ENCODE results near the gene RAB3GAP1.

RAB3GAP1 gene

DNA sequence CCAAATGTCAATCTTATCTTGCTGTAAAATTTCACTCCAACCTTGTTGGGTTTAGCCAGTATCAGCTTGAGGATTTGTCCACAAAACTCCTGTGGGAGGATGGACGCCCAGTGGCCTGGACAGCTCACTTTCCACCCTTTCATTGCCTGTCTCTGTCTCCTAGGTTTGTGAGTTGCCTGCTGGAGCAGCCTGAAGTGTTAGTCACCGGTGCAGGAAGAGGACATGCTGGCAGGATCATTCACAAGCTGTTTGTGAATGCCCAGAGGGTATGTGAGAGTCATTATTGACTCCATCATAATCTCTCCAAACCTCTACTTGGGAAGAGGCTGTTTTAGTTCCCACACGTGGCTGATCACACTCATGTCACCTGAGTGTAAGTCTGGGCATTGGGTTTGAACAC is 112.3 kb downstream of the RAB3GAP1 start:
- DNase-seq: no peak

DNA sequence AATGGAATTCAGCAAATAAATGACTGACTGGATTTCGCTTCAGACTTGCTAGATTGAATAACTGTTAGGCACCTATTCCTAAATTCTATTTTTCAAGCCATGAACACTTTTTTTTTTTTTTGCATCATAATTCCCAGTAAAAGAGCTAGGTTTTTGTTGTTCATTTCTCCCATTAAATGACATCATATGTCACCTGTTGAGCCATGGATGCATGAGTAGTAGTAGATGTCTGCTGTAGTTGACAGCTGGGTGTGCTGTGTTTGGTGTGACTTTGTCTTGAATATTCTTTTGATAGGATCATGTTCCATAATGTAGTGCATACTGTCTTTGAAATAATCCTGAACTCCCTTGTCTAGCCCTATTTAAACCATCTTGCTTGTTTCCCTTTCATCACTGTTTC is 115.2 kb downstream of the RAB3GAP1 start:
- no peak for DNase-seq

GRCh38 chr2:135168204-135168856 is 116.2 kb downstream of the RAB3GAP1 start:
- DNase-seq: no peak

GRCh38 chr2:135169900-135170753 is 118.0 kb downstream of the RAB3GAP1 start:
- DNase-seq: no peak

DNA sequence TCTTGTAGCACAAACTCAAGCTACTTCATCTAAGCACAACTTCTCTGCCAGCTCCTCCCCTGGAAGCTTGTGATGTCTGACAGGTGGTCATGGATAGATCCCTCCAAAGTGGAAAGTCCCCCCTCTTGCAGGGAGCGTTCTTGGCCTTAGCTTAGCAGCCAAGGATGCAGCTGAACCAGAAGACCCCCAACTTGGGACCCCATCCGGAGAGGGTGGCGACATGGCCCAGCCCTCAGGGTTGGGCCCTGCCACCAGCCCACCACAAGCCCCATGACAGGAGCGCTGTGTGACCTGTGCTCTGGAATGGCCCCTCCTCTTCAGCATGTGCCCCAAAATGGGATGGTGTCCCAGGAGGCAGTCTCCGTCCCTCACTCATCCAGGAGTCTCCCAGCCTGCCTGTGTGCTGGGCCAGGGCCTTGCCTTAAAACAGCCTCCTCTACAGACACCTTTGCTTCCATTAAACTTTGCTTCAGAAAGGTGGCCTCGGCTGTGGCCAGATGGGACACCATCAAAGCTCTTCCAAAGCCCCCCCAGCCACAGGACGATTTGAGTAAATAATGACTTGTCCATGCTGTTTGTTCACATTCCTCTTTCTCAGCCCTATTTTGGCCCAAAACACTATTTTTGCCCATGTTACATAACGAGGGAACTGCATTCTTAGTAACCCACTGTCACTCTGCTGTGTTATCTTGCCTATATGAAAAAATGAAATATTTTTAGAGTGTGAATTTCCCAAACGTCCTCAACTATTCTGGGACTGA is 122.1 kb downstream of the RAB3GAP1 start:
- no peak for DNase-seq

DNA sequence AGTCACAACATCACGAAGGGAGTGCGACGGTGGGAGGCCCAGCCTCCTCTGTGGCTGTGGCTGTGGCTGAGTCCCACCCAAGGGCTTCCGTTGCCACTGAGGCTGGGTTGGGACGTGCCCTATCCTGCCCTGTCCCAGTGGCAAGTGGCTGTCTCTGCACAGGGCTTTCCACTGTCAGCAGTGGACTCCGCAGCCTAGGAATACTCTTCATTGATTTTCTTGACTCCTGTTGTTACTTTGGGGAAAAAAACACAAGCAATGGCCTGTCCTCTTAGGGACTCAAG is 122.7 kb downstream of the RAB3GAP1 start:
- DNase-seq: no peak

GRCh38 chr2:135175177-135175576 is 123.1 kb downstream of the RAB3GAP1 start:
- no peak for DNase-seq

DNA sequence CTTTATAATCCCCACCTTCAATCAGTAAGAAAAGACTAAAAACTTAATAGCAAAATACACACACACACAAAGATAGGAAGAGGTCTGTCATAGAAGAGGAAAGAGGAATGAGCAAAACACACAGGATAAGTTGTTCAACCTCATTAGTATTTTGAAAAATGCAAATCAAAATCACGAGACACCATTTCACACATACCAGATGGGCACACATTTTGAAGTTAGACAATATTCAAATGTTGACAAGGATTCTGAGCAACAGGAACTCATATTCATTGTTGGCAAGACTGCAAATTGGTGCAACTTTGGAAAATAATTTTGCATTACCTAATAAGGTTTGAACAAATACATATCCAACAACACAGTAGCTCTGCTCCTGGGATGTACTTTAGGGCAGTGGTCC is 127.6 kb downstream of the RAB3GAP1 start:
- DNase-seq: no peak

- no peak for DNase-seq
Observed at GRCh38 chr2:135182190-135182589, 130.1 kb downstream of the RAB3GAP1 start.

DNA sequence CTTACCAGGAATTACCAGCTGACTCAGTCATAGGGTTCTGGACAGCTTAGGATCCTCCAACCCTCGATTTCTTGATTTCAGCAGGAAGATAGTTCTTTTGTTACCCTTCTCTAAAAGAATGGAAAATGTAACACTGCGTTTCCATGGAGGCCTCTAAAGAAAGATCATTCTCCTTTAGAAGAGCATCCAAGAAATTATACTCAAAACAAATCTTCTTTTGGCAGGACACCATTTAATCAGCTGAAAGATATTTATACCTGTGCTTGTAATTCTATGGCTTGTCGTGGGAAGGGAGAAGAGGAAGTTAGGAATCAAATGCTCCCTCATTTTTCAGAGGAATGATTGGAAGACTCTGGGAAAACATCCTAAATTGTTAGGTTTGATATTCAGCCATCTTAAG is 130.5 kb downstream of the RAB3GAP1 start:
- DNase-seq: no peak

- DNase-seq: no peak
Observed at GRCh38 chr2:135183822-135184221, 131.7 kb downstream of the RAB3GAP1 start.

DNA sequence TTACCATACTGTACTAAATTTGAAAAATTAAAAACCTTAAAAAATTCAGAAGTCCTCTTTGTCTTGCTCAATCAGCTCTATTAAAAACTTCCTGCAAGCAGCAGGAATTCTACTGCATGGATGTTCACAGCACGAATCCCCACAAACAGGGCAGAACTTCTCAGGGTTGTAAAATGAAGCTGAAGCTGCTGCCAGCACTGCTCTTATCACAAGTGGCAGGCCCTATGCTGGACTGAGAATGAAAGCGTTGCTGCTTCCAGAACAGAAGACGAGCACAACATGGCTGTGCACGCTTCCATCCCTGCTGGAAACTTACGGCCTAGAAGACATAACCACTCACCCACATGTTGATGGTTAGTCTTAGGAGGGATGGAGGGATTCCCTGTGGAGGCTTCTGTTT is 134.0 kb downstream of the RAB3GAP1 start:
- no peak for DNase-seq

- no peak for DNase-seq
Observed at GRCh38 chr2:135187270-135187669, 135.2 kb downstream of the RAB3GAP1 start.

- no peak for DNase-seq
Observed at GRCh38 chr2:135189148-135189547, 137.1 kb downstream of the RAB3GAP1 start.

GRCh38 chr2:135190799-135191198 is 138.7 kb downstream of the RAB3GAP1 start:
- DNase-seq: no peak

DNA sequence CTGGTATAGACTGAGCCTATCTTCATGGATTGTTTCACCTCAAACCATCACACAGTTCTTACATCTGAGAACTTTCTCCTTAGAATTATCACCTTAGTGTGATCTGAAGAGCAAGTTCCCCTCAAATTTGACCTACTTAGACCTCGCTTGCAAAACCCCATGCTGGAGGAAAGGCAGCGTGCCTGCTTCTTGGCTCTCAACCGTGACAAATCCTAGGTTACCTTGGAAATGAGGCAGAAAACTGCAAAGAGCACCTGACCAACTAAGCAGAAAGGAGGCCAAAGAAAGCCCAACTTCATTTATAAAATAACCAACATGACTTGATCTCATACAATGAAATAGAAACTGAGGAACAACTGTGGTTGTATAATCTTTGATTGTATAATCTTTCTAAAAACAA is 146.4 kb downstream of the RAB3GAP1 start:
- no peak for DNase-seq

- DNase-seq: no peak
Observed at GRCh38 chr2:135202751-135203150, 150.7 kb downstream of the RAB3GAP1 start.

DNA sequence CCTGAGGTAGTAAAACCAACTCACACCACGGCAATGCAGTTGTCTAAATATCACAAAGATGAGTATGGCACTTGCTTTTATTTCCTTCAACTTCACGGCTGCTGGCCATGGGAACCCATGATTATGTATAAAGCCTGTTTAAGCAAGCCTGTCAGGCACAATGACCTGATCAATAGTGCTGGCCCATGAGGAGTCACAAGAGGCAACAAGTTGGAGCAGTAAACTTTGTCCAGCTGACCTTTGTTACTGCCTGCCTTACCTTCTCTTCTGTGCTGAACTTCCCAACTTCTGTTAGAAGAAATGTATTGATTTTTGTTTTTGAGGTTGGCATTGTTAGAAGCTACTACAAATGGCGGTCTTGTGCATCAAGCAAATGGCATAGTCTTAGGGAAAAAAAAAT is 151.9 kb downstream of the RAB3GAP1 start:
- no peak for DNase-seq

- DNase-seq: no peak
Observed at GRCh38 chr2:135208016-135208415, 155.9 kb downstream of the RAB3GAP1 start.

GRCh38 chr2:135212757-135213156 is 160.7 kb downstream of the RAB3GAP1 start:
- no peak for DNase-seq

DNA sequence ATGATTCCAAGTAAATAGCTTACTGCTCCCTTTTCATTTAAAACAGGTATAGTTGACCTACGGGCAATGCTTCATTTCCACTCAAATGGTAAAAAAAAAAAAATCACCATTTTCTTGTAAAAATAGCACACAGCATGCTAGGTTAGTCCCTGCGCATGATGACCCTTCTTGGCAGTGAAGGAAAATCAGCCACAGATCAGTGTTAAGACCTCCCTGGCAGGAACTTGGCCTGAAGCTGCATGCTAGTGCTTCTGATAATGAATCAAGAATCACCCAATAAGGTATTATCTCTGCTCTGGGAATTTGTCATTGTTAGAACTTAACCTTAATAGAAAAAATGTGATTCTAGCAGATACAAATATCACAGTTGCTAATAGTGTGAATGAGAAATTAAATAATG is 166.3 kb downstream of the RAB3GAP1 start:
- no peak for DNase-seq

- DNase-seq: no peak
Observed at GRCh38 chr2:135219226-135219625, 167.1 kb downstream of the RAB3GAP1 start.

All from GOT3 (cell line).